HG03066 (cell line): Measurements from ENCODE around the gene ZNF275.
"Not testable (repeated sequence)": the region's sequence is repeated elsewhere in the genome, so short reads cannot be mapped to it uniquely, and the experiment has no call there.

Source experiments
- ATAC-seq: cut with Tn5 transposase; IDR thresholded peaks from one replicate; pipeline ENCODE4 v1.9.1; 2021; ENCODE audit warnings: low read depth; ENCODE audit not compliant: unreplicated experiment

The ZNF275 gene

DNA sequence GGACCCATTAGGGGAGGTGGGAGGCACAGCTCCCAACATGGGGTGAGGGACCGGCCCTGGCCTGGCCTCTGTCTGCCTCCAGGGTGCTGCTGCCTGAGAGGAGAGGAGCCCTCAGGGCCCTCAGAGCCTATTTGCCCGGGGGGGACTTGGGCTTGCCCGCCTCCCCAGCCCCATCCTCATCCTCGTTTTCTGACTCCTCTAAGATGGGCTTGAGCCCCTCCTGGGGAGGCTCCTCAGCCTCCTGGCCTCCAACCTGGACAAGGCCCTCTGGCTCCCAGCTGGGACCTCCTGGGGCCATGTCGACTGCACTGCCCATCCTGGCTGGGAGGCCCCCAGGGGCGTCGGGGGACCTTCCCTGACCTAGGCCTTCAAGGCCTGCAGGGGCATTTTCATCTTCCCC, 15.1 kb upstream of the ZNF275 start:
- ATAC-seq = no peak

DNA sequence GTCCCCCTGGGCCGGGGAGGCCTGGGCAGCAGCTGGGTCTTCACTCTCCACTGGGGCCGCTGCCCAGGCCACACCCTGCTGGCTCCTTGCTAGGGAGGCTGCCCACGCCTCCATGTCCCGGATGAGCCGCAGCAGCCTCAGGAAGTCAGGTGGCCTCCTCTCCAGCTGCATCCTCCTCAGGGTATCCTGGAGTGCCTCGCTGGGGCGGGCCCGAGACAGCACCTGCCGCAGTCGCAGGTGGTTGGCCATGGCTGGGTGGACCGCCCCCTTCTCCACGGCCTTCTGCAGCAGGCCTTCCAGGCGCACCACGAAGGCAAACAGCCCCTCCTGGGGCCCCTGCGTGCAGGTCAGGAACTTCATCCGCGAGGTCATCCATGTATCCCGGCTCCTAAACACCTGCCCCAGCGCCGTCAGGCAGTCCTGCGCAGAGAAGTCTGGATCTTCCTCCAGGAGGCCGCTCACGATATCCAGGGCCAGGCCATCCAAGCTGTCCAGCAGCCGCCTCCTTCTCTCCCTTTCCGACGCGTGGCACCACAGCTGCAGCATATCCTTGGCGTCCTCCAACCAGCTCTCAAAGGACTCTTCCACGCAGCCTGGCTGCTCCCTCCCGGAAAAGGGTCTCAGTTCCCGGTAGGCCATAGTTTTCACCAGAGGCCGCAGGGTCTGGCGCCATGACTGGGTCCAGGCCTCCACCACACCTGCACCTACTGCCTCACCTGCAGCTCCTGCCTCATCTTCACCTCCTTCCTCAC, 14.5 kb upstream of the ZNF275 start:
- ATAC-seq = no peak

DNA sequence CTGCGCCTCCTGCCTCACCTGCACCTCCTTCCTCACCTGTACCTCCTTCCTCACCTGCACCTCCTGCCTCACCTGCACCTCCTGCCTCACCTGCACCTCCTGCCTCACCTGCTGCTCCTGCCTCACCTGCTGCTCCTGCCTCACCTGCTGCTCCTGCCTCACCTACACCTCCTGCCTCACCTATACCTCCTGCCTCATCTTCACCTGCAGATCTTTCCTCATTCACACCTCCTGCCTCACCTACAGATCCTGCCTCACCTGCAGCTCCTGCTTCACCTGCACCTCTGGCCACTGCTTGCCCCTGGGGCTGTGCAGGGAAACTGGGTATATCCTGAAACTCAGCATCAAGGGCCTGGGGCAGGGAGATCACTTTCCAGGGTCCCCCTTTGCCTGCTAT, 13.9 kb upstream of the ZNF275 start:
- not testable (repeated sequence) for ATAC-seq

DNA sequence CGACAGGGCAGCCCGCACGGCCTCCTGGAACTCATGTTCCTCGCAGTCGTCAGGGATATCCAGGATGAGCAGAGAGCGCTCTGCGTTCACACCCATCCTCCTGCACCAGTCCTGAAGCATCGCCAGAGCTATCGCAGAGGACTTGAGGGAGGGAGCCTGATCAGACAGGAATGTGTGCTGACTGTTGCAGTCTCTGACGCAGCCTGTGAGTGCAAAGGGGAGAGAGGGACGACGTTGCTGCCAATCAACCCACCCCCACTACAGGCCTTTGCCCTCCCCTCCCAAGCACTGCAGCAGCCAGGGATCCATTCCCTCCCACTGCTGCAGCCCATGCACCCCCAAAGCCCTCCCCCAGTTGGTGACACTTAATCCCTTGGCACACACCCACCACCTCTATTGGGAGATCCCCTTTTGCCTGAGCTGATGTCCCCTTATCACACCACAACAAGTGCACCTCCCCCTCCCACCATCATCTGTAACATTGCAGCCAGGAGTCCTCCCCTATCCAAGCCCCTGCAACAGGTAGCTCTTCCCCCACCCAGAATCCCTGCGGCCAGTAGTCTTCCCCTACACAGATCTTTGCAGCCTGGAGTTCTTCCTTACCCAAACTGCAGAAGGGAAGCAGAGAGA, 13.3 kb upstream of the ZNF275 start:
- ATAC-seq = no peak

DNA sequence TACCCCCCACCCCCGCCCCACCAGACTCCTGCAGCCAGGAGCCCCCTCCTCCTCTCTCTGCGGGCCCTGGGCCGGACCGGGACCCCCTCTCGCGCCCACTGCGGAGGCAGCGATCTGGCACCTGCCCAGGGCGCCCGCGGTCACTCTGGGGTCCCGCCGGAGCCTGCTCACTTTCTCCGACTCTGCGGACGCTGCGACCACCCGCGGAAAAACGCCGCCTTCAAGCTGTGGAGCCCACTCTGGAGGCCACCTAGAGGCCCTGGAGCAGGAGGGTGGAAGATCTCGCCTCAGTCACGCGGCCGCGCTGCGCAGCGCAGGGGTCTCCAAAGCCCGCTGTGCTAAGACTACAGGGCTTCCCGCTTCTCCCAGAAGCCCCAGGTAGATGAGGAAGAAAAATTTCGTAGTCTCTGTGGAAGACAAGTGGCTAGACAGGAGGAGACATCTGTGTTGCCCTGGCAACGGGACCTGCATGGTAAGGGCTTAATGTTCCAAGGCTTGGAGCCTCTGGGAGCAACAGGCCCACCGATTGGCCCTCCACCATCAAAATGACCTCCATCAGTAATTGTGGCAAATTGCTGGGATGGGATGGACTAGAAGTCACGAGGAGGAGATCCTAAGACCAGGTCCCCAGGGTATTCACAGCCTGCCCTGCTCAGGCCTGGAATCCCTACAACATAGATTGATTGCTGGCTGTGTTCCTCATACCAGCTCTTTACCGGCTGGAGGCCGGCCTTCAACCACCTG, 12.4 kb upstream of the ZNF275 start, which contains the start of gene PNMA6F:
Gene PNMA6F, minus strand, starts transcription at position 387 of the 744 bp plus-strand sequence. CDS start 1,093 bp downstream, outside the sequence.
- no peak for ATAC-seq

DNA sequence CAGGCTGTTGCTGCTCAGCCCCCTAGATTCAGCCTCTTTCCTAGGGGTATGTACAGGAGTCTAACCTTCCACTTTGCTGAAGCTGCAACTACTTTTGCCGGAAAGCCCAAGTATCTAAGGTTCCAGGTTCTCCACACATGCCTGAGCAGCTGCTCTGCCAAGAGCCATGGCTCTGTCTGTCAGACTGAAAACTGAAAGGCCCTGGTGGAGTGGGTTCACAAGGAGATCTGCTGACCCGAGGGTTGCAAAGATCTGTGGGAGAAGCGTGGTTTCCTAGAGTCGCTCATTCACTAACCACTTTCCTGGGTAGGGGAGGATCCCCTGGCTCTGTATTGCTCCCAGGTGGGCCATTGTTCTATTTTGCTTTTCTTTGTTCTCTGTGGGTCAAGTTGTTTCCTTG, 6.4 kb upstream of the ZNF275 start:
- no peak for ATAC-seq

DNA sequence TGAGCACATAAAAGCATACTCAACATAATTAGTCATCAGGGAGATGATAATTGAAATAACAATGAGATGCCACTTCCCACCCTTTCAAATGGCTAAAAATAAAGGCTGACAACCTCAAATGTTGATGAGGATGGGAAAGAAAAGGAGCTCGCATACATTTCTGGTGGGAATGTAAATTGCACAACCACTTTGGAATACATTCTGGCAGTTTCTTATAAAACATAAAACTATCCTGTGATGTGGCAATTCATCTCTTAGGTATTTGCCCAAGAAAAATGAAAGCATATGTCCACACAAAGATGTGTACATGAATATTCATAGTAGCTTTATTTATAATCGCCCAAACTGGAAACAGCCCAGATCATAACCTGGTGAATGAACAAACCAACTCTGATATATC, 687 bp upstream of the ZNF275 start:
- ATAC-seq = no peak

DNA sequence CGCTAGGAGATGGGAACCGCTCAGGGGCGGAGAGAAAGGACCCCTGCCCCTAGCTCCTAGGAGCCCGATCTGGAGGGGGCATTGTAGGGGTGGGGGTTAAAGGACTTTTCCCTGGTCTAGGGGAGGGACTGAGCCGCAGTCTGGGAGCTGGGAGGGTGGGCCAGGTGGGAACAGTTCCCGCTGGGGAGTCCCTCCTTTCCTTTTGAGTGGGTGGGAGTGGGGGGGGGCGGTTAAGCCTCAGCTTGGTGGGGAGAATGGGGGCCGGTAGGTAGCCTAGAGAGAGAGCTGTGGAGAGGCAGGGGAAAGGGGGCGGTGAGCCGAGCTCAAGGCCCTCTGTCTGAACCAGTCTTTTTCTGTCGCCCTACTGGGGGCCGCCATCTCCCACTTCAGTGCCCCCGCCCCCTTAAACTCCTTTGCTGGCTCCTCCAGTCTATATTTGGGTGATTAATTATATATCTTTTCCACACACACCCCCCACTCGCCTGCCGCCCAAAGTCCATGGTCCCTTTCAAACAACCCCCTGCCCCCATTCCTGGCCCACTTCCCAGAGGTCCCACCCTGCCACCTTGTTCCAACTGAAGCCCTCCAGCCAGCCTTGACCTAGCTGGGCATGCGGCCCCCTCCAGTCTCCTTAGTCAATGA, 822 bp downstream of the ZNF275 start:
- ATAC-seq = no peak

DNA sequence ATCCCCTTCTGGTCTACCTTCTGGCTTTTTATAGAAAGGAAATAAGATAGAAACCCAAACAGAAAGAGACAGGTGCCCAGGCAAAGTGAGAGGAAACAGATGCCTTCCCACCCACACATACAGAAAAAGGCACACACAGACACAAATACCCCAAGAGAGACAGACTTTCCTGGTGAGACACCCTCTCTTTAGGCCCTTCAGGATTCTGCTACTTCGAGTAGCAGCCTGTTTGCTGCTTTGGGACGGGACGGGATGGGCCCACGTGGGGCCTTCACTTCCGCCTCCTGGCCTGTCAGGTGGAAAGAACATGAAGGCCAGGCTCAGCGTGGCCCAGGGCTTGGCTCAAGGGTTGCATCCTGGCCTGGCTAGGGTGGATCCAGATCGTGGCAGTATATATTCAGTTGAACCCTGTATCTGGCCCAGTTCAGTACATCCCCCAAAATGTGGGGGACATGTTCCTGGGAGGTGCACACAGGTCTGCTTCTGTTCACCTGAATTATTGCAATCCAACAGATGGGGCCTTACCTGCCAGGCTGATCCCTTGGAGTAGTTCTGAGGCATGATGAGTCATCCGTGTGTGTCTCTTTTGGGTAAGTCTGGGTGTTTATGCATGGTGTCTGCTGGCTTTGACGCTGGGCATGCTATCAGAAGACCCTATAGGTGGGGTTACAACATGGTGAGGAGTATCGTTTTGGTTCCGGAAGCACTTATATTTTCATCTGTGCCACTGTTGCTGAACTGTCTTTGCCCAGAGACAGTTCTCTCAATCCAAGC, 2.4 kb downstream of the ZNF275 start:
- no peak for ATAC-seq

DNA sequence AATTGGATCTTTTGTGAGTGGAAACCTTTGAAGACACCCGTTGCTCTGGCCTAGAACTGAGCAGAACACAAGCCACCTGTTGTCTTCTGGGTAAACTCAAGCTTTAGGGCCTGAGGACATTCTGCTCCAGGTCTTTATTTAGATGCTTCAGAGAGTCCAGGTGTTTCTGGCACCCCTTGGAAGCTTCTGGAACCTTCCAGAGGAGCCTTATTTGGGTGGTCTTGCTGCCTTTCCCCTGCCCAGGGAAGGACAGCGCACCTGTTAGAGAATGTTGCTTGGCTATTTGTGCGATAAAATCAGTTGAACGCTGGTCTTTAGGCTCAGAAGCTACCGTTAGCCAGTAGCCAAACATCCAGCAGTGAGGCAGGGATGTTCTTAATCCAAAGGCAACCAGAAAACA, 3.0 kb downstream of the ZNF275 start:
- no peak for ATAC-seq

DNA sequence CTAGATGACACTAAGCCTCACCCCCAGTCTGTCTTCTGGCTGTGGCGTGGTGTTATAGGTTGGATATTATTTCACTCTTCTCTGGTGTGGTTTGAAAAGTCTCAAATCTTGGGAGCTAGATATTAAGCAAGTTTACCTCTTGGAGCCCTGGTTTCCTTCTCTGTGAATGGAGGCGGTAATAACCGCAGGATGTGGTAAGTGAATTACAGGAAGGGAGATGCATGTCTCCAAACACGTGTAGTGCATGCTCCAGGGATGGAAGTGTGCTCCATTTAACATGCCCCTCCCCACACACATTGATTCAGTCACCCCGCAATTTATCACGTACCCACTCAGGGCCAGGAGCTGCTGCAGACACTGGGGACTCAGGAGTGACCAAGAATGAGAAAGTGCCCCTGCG, 4.9 kb downstream of the ZNF275 start:
- no peak for ATAC-seq

DNA sequence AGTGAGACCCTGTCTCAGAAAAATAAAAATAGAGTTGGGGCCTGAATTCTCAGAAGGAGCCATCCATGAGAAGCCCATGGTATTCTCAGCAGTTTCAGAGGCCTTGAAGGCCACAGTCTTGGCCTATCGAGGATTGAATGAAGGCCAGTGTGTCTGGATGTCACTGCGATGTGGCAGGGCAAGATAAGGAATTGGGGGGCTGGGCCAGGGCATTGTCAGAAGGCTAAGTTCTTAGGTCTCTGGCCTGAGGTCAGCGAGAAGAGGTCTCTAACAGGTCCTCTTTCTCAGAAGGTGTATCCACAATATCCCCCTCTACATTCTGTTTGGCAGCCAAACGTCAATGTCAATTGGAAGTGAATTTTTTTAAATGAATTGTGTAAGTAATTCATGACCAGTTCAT, 5.7 kb downstream of the ZNF275 start:
- no peak for ATAC-seq

DNA sequence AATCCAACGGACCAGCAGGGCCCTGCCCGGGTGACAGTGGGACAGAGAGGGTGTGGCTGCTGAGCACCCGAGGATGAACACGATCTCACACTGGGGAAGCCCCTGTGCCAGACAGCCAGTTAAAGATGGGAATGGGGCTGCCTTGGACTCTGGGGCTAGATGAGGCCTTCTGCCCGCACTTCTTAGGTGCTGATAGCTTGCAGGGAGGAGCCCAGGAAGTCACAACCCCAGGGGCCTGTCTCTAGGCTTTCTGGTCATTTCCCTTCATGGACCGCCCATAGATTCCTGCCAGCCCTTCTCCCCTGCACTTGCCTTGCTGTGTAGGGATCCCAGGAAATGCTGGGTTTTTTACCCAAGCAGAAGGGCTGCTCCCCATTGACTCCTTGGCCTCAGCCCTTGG, 6.2 kb downstream of the ZNF275 start:
- no peak for ATAC-seq

DNA sequence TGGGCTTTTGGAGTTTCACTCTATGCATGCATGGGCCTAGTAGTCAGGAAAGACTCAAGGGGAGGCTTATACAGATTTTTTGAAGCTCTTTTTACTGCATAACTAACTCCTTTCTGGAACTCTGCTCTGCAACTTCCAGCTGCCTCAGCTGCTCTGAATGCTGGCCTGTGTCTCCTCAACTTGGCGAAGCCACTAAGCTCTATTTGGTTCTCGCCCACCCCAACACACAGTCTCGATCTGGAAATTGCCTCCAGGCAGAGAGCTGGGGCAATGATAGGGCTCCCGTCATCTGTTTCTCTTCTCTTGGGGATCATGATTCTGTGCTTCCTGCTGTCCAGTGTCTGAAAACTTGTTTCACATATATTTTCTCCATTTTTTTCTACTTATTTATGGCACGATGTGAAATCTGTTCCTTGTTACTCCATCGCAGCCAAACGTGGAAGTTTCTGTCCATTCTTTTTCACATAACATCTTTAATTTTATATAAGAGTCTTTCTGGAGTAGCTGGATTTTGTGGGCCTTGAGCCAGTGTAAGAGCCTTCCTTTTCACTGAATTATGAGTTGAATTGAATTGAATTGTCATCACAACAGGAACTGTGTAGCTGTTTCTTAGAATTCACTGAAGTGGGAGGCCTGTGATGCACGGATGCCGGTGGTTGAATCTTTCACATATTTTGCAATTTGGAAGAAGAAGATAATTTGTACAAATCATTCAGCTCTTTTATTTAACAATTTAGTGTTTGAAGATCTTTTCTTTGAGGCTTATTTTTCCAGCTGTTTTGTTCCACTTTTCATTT, 9.0 kb downstream of the ZNF275 start:
- ATAC-seq = no peak

DNA sequence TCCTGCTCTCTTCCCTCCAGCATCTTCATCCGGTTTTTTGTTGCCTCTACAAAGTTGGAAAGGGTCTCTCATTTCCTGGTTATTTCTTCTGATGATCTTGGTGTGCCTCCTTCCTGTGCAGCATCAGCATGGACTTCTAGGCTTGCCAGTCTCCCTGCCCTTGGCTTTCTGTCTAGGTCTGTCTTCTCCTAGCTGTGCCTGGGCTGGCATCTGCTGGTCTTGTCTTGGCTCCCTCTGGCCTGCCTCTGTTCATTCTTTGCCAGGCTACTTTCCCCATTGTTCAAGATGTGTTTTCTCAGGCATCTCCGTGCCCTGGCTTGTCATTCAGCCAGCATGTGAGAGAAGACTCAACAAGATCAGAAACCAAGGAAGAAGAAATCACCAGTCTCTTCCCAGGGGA, 9.7 kb downstream of the ZNF275 start:
- ATAC-seq = no peak

DNA sequence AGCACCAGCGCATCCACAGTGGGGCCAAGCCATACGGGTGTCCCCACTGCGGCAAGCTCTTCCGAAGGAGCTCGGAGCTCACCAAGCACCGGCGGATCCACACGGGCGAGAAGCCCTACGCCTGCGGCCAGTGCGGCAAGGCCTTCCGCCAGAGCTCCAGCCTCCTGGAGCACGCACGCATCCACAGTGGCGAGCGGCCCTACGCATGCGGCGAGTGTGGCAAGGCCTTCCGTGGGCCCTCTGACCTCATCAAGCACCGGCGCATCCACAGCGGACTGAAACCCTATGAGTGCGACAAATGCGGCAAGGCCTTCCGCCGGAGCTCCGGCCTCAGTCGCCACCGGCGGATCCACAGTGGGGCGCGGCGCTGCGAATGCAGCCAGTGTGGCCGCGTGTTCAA, 13.6 kb downstream of the ZNF275 start:
- ATAC-seq = no peak

DNA sequence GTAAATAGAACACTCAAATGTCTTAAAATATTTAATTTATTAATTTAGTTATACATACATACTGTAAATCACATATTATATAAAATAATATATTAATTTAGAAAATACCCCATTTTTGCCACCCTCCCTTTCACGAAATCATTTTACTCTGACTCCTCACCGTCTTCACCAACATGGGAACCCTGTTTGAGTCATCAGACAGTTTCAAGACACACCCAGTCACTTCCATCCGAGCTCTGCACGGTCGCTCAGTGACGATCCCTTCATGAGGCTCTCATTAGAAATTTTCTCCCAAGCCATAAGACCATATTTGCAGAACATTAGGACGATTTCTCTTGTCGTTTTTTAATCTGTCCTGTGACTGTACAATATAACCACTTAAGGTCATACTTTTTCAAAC, 14.5 kb downstream of the ZNF275 start:
- ATAC-seq = no peak

DNA sequence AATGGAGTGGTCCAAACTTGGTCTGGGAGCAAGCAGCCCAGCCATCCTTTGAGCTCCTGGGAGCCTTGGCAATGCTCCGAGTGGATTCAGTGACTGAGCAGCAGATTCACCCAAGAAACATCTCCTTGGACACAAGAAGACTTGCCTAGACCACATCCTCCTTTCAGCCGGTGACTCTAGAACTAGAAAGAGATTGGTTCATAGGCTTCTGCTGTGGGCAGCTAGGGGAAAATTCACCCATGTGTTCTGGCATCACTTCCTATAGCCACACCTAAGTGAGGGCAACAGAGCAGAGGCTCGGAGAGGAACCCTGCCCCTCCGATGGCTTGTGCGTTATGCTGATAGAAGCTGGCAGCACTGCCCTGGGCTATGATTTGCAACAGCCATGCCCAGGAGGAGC, 16.0 kb downstream of the ZNF275 start:
- no peak for ATAC-seq

DNA sequence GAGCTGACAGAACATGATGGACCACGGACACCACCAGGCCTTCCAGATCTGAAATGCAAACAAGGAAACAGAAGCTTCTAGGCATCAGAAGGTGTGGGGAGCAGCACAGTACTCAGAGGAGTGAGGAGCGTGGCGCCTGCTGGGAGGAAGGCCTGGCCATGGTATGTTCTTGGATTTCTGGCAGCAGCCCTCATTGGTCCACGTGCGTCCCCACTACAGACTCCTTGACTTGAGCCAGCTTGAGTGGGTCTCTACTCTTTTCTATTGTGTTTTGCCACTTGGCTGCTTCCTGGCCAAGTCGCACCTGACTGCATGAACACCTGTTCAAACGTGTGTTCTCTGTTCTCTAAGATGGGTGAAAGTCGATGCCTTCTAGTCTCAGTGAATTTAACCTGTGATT, 18.0 kb downstream of the ZNF275 start:
- no peak for ATAC-seq

DNA sequence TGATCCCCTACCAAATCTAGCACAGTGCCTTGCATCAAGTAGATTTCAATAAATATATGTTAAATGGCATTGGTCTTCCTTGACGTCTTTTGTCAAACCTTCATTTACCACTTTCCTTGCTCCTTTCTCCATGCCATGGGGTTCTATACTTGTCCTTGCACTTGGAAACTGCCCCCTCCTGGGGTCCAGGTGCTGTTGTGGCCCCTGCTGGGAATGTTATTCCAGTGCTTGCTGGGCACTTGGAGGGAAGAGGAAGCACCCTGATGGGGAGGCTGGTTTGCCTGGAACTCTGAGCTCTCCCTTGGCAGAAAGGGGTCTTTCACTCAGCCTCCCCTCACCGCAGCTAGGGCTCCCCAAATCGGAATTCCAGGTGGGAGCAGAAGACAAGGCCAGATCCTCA, 18.9 kb downstream of the ZNF275 start:
- ATAC-seq = no peak
